ENCODE measurements around the gene MTO1. TPM values are rescaled to one million over a fixed set of nuclear protein-coding genes. Genes with fewer than 3 reads are reported as not detected.

MTO1 gene
- total RNA-seq, 1 experiment from 2014 or later, result 32.4 TPM

GRCh38 chr6:73471686-73472290 lies 10.3 kb downstream of the MTO1 start:
- H3K9me3 Mint-ChIP-seq, result no peaks in the 10 kb centered on the region
- no peaks in the 10 kb centered on the region for H3K4me1 Mint-ChIP-seq
- no peaks in the 10 kb centered on the region for H3K27me3 Mint-ChIP-seq (ENCODE audit: low read depth)
- ATAC-seq (no peak), DNase-seq (ENCODE audit: low spot score) (no peak)
- no peak for TF ChIP-seq ZBTB43 (CRISPR knock-in tag; IDR thresholded peaks at IDR 0.05)
- TF ChIP-seq FOXK1 (CRISPR knock-in tag; IDR thresholded peaks at IDR 0.05), result no peak
- H3K36me3 Mint-ChIP-seq, result peaks cover 35% of the 10 kb centered on the region
- H3K4me3 Mint-ChIP-seq, result no peak overlapping the region
- no peak overlapping the region for H3K27ac Mint-ChIP-seq
- ChIA-PET POLR2A (interaction anchor here (0.5 kb wide), 1 partner anchor 148 kb away, joined by 3 read pairs; no protein-coding TSS in a partner anchor), CTCF (no interaction called here)

GRCh38 chr6:73476723-73477122 lies 15.2 kb downstream of the MTO1 start:
- ChIA-PET CTCF (no interaction called here), POLR2A (interaction anchor here (0.8 kb wide), 1 partner anchor 37 kb away, joined by 3 read pairs; no protein-coding TSS in a partner anchor)
- peaks cover 43% of the 10 kb centered on the region for H3K36me3 Mint-ChIP-seq
- no peak overlapping the region for H3K4me3 Mint-ChIP-seq
- DNase-seq (ENCODE audit: low spot score) (no peak), ATAC-seq (no peak)
- H3K27me3 Mint-ChIP-seq (ENCODE audit: low read depth), result no peaks in the 10 kb centered on the region
- no peak overlapping the region for H3K27ac Mint-ChIP-seq
- no peaks in the 10 kb centered on the region for H3K4me1 Mint-ChIP-seq
- no peaks in the 10 kb centered on the region for H3K9me3 Mint-ChIP-seq
- TF ChIP-seq RORB (CRISPR knock-in tag; IDR thresholded peaks at IDR 0.05), result no peak
- TF ChIP-seq SP1 (CRISPR knock-in tag; conservative IDR thresholded peaks at IDR 0.05), result no peak
- no peak for TF ChIP-seq FOXK1 (CRISPR knock-in tag; IDR thresholded peaks at IDR 0.05)
- no peak for TF ChIP-seq FOXP4 (CRISPR knock-in tag; IDR thresholded peaks at IDR 0.05)
- TF ChIP-seq FOXJ3 (CRISPR knock-in tag; IDR thresholded peaks at IDR 0.05; ENCODE audit: borderline replicate concordance), result no peak
- TF ChIP-seq CBFB (CRISPR knock-in tag; IDR thresholded peaks at IDR 0.05; ENCODE audit: low read depth), result no peak
- TF ChIP-seq ZNF425 (CRISPR knock-in tag; conservative IDR thresholded peaks at IDR 0.05), result no peak
- no peak for TF ChIP-seq USF1 (CRISPR knock-in tag; IDR thresholded peaks at IDR 0.05)
- TF ChIP-seq AR (CRISPR knock-in tag; IDR thresholded peaks at IDR 0.05), result no peak
- no peak for TF ChIP-seq ZNF423 (CRISPR knock-in tag; IDR thresholded peaks at IDR 0.05)
- TF ChIP-seq PRDM15 (CRISPR knock-in tag; IDR thresholded peaks at IDR 0.05), result no peak
- no peak for TF ChIP-seq ZMAT4 (CRISPR knock-in tag; IDR thresholded peaks at IDR 0.05)
- TF ChIP-seq NR3C1 (CRISPR knock-in tag; conservative IDR thresholded peaks at IDR 0.05; ENCODE audit: low read depth), result no peak
- TF ChIP-seq ZSCAN18 (CRISPR knock-in tag; IDR thresholded peaks at IDR 0.05), result no peak
- no peak for TF ChIP-seq NFATC4 (CRISPR knock-in tag; IDR thresholded peaks at IDR 0.05)

Data from WTC11 (cell line).